Kidney epithelial cell (primary cell): ENCODE results near the gene MAPRE2. TPM values are rescaled to one million over a fixed set of nuclear protein-coding genes. Genes with fewer than 3 reads are reported as not detected.

Experiments
- DNase-seq: peaks from one replicate; pipeline ENCODE4 v3.0.0-alpha.2; 2010; ENCODE audit warnings: low read depth
- H3K27me3 ChIP-seq: 2 replicates; pipeline ENCODE4 v1.6.0; 2011; ENCODE audit warnings: low read length; ENCODE audit not compliant: control insufficient read depth, insufficient read depth
- H3K36me3 ChIP-seq: 2 replicates; pipeline ENCODE4 v1.5.1; 2011; ENCODE audit warnings: low read length; ENCODE audit not compliant: control insufficient read depth, insufficient read depth
- H3K4me3 ChIP-seq: 2 replicates; pipeline ENCODE4 v1.5.1; 2011; ENCODE audit warnings: low read depth, mild to moderate bottlenecking, control low read depth, low read length
- total RNA-seq: library from RNA; depleted of rRNA; stranded (reverse); fragments of >200 nt; gene quantifications from 2 replicates; pipeline ENCODE4 v1.2.3, GENCODE V29; 2015
- TF ChIP-seq, protein P1 (sequence below): IDR thresholded peaks from 2 replicates; pipeline ENCODE4 v1.5.1; 2011; ENCODE audit warnings: mild to moderate bottlenecking, moderate library complexity, low read length, control low read depth, inconsistent platforms; ENCODE audit not compliant: insufficient read depth, poor library complexity, severe bottlenecking

Gene MAPRE2
- total RNA-seq, 1 donor from 2014 or later, result 16.2 TPM

DNA sequence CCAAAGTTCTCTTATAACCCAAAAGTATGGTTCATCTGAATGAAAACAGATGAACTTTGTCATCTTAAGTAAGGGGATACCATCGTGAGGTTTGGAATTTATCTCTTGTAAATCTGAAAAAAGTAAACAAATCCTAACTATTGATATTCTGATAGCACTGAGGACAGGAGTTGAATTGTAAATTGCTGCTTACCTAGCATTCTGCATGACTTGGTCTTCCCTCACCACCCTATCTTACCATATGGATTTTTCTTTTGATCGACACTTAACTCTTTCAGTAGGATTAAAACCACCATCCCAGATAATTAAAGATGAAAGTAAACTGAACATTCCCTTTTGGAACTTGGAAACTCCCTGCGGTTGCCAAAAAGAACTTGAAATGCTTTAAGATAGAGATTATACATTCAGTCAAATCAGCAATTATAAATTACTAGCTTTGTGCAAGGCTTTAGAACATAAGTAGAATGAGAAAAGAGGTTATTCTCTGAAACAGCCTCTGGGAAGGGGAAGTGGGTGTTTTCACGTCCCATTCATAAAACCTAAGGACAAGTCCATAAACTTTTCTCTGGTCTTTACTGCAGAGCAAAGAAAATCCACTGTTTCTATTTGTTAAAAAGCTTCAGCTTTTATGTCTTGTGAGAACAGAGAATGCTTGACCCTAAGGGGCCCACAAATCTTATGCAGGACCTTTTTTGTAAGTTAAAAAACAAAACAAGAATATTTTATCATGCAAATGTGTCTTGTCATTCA lies 149.9 kb downstream of the MAPRE2 start:
- H3K4me3 ChIP-seq, result no peak overlapping the region

DNA sequence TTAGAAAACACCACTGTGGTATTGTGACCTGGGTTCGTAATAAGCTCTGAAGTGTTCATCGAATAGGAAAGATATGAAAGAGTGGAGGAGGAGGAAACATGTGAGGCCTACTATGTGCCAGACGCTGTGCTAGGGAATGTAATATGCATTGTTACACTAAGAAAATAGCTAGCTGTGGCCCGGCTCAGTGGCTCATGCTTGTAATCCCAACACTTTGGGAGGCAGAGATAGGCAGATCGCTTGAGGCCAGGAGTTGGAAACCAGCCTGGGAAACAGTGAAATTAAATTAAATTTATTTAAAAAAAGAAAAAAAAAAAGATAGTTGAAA lies 150.4 kb downstream of the MAPRE2 start:
- TF ChIP-seq, protein P1, sequence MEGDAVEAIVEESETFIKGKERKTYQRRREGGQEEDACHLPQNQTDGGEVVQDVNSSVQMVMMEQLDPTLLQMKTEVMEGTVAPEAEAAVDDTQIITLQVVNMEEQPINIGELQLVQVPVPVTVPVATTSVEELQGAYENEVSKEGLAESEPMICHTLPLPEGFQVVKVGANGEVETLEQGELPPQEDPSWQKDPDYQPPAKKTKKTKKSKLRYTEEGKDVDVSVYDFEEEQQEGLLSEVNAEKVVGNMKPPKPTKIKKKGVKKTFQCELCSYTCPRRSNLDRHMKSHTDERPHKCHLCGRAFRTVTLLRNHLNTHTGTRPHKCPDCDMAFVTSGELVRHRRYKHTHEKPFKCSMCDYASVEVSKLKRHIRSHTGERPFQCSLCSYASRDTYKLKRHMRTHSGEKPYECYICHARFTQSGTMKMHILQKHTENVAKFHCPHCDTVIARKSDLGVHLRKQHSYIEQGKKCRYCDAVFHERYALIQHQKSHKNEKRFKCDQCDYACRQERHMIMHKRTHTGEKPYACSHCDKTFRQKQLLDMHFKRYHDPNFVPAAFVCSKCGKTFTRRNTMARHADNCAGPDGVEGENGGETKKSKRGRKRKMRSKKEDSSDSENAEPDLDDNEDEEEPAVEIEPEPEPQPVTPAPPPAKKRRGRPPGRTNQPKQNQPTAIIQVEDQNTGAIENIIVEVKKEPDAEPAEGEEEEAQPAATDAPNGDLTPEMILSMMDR, result no peak
- no peak for DNase-seq
- Histone ChIP-seq H3K4me3 (no peak overlapping the region), H3K27me3 (no peaks in the 10 kb centered on the region), H3K36me3 (no peaks in the 10 kb centered on the region)

More for the DNA sequence above, 149.9 kb downstream of the MAPRE2 start:
- Histone ChIP-seq H3K36me3 (no peaks in the 10 kb centered on the region), H3K27me3 (no peaks in the 10 kb centered on the region)
- TF ChIP-seq, protein P1, result no peak
- DNase-seq, result no peak

DNA sequence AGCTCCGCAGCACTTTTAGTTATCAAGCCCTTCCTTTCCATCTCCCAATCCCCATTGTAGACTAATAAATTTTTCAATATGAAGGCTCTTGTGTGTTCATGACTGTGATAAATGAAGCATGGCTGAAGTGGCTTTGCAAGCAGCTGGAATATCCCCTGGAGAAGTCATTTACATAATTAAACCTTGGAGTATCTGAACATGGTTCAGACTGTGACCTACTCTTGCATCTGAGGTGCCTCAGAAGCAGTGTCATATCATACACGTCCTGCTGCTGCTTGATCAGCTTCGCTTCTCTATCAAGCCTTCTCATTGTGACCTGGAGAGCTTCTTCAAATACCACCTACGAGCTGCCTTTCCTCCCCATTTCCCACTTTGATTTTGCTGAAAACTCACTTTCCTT lies 151.2 kb downstream of the MAPRE2 start:
- Histone ChIP-seq H3K4me3 (no peak overlapping the region), H3K27me3 (no peaks in the 10 kb centered on the region), H3K36me3 (no peaks in the 10 kb centered on the region)
- no peak for DNase-seq
- TF ChIP-seq, protein P1, result no peak

Other genes starting within 250 kb of the MAPRE2 start
- 18.4 and 19.4 TPM in 2 replicates for gene ZNF397, start 199.6 kb downstream of the MAPRE2 start, total RNA-seq
- gene ZSCAN30, start 248.8 kb downstream of the MAPRE2 start, total RNA-seq, result 11.3 and 16.8 TPM in 2 replicates